Activated CD4-positive, alpha-beta T cell treated with anti-CD3 and anti-CD28 coated beads for 36 hours (primary cell): ENCODE measurements around the gene CCR7. TPM values are rescaled to one million over a fixed set of nuclear protein-coding genes. Genes with fewer than 3 reads are reported as not detected.

Experiments used
- ATAC-seq: fragments of 200-7000 bp; cut with Tn5 transposase; one replicate; pipeline ENCODE4 v1.10.0; 2021; ENCODE audit warnings: mild to moderate bottlenecking, moderate library complexity
- CTCF ChIA-PET: fragments of 350-600 bp; sonication (Branson Sonifier 250); formaldehyde crosslinking; loops from one replicate; lab custom pipeline; 2021; ENCODE audit warnings: antibody characterized with exemption; lab: Charles Lee
- POLR2A ChIA-PET: fragments of 350-600 bp; sonication (Branson Sonifier 250); formaldehyde crosslinking; loops from one replicate; lab custom pipeline; 2021; ENCODE audit warnings: antibody characterized with exemption, inconsistent platforms; lab: Charles Lee
- DNase-seq: peaks from one replicate; pipeline ENCODE4 v3.0.0-alpha.2; 2020
- H3K27ac Mint-ChIP-seq: one replicate; pipeline ENCODE4 v1.8.0; 2021; ENCODE audit warnings: mixed read lengths
- H3K27me3 Mint-ChIP-seq: one replicate; pipeline ENCODE4 v1.8.0; 2021; ENCODE audit warnings: mixed read lengths
- H3K36me3 Mint-ChIP-seq: one replicate; pipeline ENCODE4 v1.8.0; 2021; ENCODE audit warnings: low read depth, mixed read lengths
- H3K4me1 Mint-ChIP-seq: one replicate; pipeline ENCODE4 v1.8.0; 2021; ENCODE audit warnings: mixed read lengths
- H3K4me3 Mint-ChIP-seq: one replicate; pipeline ENCODE4 v1.8.0; 2021; ENCODE audit warnings: mild to moderate bottlenecking, moderate library complexity, mixed read lengths
- H3K9me3 Mint-ChIP-seq: one replicate; pipeline ENCODE4 v1.8.0; 2021; ENCODE audit warnings: low read depth, mixed read lengths
- intact Hi-C, 2 experiments: fragments of 100-400 bp; cut with DNase I in 1 of 2; cut with micrococcal nuclease in 1 of 2; formaldehyde crosslinking; loops; one replicate each; pipeline versions ENCODE4 v1.14.2 to v1.15.1; 2022 to 2024; cut with DNase I, micrococcal nuclease
- total RNA-seq, 2 experiments: library from RNA; stranded (reverse); gene quantifications; one replicate each; pipeline ENCODE4 v1.2.3, GENCODE V29; 2021

The CCR7 gene
- total RNA-seq, 2 experiments from 2014 or later: 325 to 389 TPM

DNA sequence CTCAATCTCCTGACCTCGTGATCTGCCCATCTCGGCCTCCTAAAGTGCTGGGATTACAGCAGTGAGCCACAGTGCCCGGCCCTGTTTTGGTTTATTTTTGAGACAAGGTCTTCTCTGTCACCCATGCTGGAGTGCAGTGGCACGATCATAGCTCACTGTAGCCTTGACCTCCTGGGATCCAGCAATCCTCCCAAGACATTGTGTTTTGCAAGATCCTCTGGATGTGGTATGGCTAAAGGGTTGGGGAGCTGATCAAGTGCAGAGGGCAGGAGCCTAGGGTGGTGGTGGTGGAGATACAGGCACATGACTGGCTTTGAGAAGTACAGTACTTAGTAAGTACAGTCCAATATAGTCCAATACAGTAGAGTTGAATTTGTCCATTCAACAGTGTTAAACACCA lies 47.3 kb downstream of the CCR7 start:
- Mint-ChIP-seq H3K36me3 (peaks cover 27% of the 10 kb centered on the region), H3K27me3 (peaks cover 2% of the 10 kb centered on the region), H3K4me1 (peaks cover 64% of the 10 kb centered on the region), H3K4me3 (peak overlapping the region; percentile 76), H3K27ac (peak overlapping the region; percentile 58), H3K9me3 (no peaks in the 10 kb centered on the region)
- intact Hi-C loops: loop anchor here in 1 of 2 experiments (2.0 kb wide), 1 partner anchor 13 kb away; no protein-coding TSS in a partner anchor
- ATAC-seq (no peak), DNase-seq (peak; percentile 9)
- POLR2A ChIA-PET: interaction anchor here (1.2 kb wide), 1 partner anchor 14 kb away, joined by 4 read pairs; no protein-coding TSS in a partner anchor
- CTCF ChIA-PET: interaction anchor here (0.6 to 5.2 kb wide), 6 partner anchors 10 to 238 kb away, joined by 3 to 35 read pairs (median 4); no protein-coding TSS in a partner anchor

GRCh38 chr17:40517286-40517662 lies 48.0 kb downstream of the CCR7 start:
- H3K4me3 Mint-ChIP-seq: peak overlapping the region; percentile 76
- no peak for ATAC-seq
- intact Hi-C loops: loop anchor here in 1 of 2 experiments (2.0 kb wide), 1 partner anchor 14 kb away; no protein-coding TSS in a partner anchor

GRCh38 chr17:40516581-40517285 lies 48.5 kb downstream of the CCR7 start:
- Mint-ChIP-seq H3K27me3 (peaks cover 2% of the 10 kb centered on the region), H3K4me1 (peaks cover 57% of the 10 kb centered on the region), H3K4me3 (peak overlapping the region; percentile 76), H3K27ac (peak overlapping the region; percentile 73), H3K36me3 (peaks cover 19% of the 10 kb centered on the region), H3K9me3 (no peaks in the 10 kb centered on the region)
- DNase-seq (peak; percentile 77), ATAC-seq (peak; percentile 76)
- ChIA-PET POLR2A (interaction anchor here (0.7 to 1.2 kb wide), 2 partner anchors 15 to 16 kb away, joined by 4 to 7 read pairs; no protein-coding TSS in a partner anchor), CTCF (interaction anchor here (0.7 to 5.2 kb wide), 6 partner anchors 11 to 61 kb away, joined by 3 to 35 read pairs (median 4); no protein-coding TSS in a partner anchor)
- intact Hi-C loops: loop anchor here (1.0 to 2.0 kb wide), 5 partner anchors 14 to 44 kb away; no protein-coding TSS in a partner anchor

More at GRCh38 chr17:40517286-40517662, 48.0 kb downstream of the CCR7 start:
- peak; percentile 22 for DNase-seq
- Mint-ChIP-seq H3K27me3 (peaks cover 2% of the 10 kb centered on the region), H3K4me1 (peaks cover 62% of the 10 kb centered on the region), H3K9me3 (no peaks in the 10 kb centered on the region), H3K27ac (peak overlapping the region; percentile 73), H3K36me3 (peaks cover 25% of the 10 kb centered on the region)
- POLR2A ChIA-PET: interaction anchor here (1.2 kb wide), 1 partner anchor 15 kb away, joined by 4 read pairs; no protein-coding TSS in a partner anchor
- CTCF ChIA-PET: interaction anchor here (0.7 to 5.2 kb wide), 8 partner anchors 10 to 61 kb away, joined by 3 to 35 read pairs (median 4); no protein-coding TSS in a partner anchor

DNA sequence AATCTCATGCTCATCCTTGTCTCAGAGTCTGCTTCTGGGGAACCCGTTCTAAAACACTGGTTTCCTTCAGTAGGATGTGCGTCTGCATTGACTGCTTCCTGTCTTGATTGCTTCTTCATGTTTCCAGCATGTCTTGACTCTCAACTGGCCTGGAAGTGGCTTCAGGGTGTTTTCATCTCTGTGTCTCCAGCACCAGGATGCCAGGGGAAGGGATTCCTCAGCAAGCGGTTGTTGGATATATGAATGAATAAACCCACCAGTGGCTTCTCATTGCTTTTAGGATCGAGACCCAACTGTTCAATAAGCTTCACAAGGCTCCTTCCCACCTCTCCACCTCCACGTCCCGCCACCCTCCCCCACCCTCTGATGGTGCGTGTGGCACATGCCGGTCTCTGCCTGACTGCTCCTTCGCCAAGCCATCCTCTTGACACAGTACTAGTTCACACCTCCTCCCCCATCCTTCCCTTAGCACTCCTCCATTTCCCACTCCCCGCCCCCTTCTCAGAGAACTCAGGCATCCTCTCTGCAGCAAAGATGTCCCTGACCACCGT lies 49.7 kb downstream of the CCR7 start:
- H3K27ac Mint-ChIP-seq: peak overlapping the region; percentile 73
- ChIA-PET CTCF (interaction anchor here (0.7 to 5.2 kb wide), 2 partner anchors 18 to 304 kb away, joined by 3 to 35 read pairs; no protein-coding TSS in a partner anchor), POLR2A (no interaction called here)
- H3K4me1 Mint-ChIP-seq: peaks cover 49% of the 10 kb centered on the region
- peak overlapping the region; percentile 76 for H3K4me3 Mint-ChIP-seq
- intact Hi-C loops: loop anchor here (1.0 to 2.0 kb wide), 5 partner anchors 15 to 45 kb away; no protein-coding TSS in a partner anchor
- H3K27me3 Mint-ChIP-seq: peaks cover 2% of the 10 kb centered on the region
- ATAC-seq: peak; percentile 67
- H3K9me3 Mint-ChIP-seq: no peaks in the 10 kb centered on the region
- H3K36me3 Mint-ChIP-seq: peaks cover 11% of the 10 kb centered on the region
- DNase-seq: peak; percentile 75

DNA sequence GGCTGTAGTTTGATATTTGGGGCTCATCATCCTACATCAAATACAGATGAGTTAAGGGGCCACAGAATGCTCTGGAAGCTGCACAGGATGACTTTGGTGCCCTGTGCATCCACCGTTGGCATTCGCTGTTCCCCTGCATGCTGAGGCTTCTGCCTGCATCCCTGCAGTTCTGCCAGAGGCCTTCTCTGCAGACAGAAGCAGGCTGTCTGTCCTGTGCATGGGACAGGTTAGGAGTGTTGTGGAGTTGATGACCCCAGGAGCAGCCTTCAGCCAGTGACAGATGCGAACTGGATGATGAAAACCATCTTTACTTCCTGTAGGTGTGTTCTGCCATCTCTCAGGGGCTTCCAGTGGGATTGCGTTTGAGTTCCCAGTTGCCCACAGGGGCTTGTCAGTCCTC lies 50.3 kb downstream of the CCR7 start:
- peaks cover 49% of the 10 kb centered on the region for H3K4me1 Mint-ChIP-seq
- peaks cover 11% of the 10 kb centered on the region for H3K36me3 Mint-ChIP-seq
- H3K27me3 Mint-ChIP-seq: peaks cover 2% of the 10 kb centered on the region
- ATAC-seq (no peak), DNase-seq (no peak)
- H3K4me3 Mint-ChIP-seq: no peak overlapping the region
- no peaks in the 10 kb centered on the region for H3K9me3 Mint-ChIP-seq
- H3K27ac Mint-ChIP-seq: peak overlapping the region; percentile 73
- intact Hi-C loops: no loop called here
- ChIA-PET CTCF (interaction anchor here (1.0 to 1.4 kb wide), 2 partner anchors 19 to 82 kb away, joined by 3 to 4 read pairs; no protein-coding TSS in a partner anchor), POLR2A (no interaction called here)

- POLR2A ChIA-PET: interaction anchor here (0.6 kb wide), 1 partner anchor 63 kb away, joined by 3 read pairs; no protein-coding TSS in a partner anchor
- peaks cover 2% of the 10 kb centered on the region for H3K27me3 Mint-ChIP-seq
- CTCF ChIA-PET: interaction anchor here (1.0 to 1.4 kb wide), 2 partner anchors 19 to 81 kb away, joined by 3 to 4 read pairs; no protein-coding TSS in a partner anchor
- peak overlapping the region; percentile 44 for H3K27ac Mint-ChIP-seq
- DNase-seq (no peak), ATAC-seq (no peak)
- H3K36me3 Mint-ChIP-seq: peaks cover 11% of the 10 kb centered on the region
- H3K4me3 Mint-ChIP-seq: no peak overlapping the region
- intact Hi-C loops: no loop called here
- H3K9me3 Mint-ChIP-seq: no peaks in the 10 kb centered on the region
- peaks cover 48% of the 10 kb centered on the region for H3K4me1 Mint-ChIP-seq
Measured at GRCh38 chr17:40514013-40514875, 51.0 kb downstream of the CCR7 start.

DNA sequence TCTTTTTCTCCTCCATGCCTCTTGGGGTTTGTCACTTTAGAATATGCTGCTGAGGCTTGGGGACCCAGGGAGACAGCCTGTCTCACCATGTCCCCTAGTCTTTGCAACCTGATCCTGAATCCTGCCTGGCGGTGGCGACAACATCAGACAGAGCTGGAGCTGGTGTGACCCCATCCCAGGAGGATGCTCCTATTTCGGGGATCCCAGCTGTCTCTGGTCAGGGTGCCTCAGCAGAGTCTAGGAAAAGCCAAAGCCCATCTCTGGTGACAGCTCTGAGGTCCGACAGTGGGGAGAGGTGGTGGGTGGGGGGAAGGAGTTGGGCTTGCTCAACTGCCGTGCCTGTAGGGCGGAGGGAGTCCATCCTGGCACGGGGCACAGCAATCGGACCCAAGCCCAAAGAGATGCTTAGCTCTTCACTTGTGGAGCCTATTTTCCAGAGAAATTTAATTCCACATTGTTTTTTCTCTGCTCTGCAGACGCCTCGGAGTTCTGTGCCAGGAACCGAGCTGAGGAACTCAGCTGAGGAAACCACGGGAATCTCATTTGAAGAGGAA lies 53.5 kb downstream of the CCR7 start:
- DNase-seq: no peak
- peaks cover 2% of the 10 kb centered on the region for H3K27me3 Mint-ChIP-seq
- no peak overlapping the region for H3K4me3 Mint-ChIP-seq
- no peaks in the 10 kb centered on the region for H3K9me3 Mint-ChIP-seq
- CTCF ChIA-PET: interaction anchor here (0.6 to 1.9 kb wide), 2 partner anchors 21 to 84 kb away, joined by 4 to 5 read pairs; no protein-coding TSS in a partner anchor
- intact Hi-C loops: no loop called here
- H3K27ac Mint-ChIP-seq: no peak overlapping the region
- H3K36me3 Mint-ChIP-seq: no peaks in the 10 kb centered on the region
- POLR2A ChIA-PET: interaction anchor here (0.8 kb wide), 1 partner anchor 29 kb away, joined by 3 read pairs; no protein-coding TSS in a partner anchor
- peaks cover 27% of the 10 kb centered on the region for H3K4me1 Mint-ChIP-seq
- no peak for ATAC-seq

GRCh38 chr17:40511136-40511535 lies 54.1 kb downstream of the CCR7 start:
- H3K4me1 Mint-ChIP-seq: peaks cover 21% of the 10 kb centered on the region
- ChIA-PET POLR2A (interaction anchor here (0.8 kb wide), 1 partner anchor 30 kb away, joined by 3 read pairs; no protein-coding TSS in a partner anchor), CTCF (no interaction called here)
- ATAC-seq (no peak), DNase-seq (no peak)
- intact Hi-C loops: no loop called here
- H3K27ac Mint-ChIP-seq: no peak overlapping the region
- H3K36me3 Mint-ChIP-seq: no peaks in the 10 kb centered on the region
- H3K4me3 Mint-ChIP-seq: no peak overlapping the region
- no peaks in the 10 kb centered on the region for H3K9me3 Mint-ChIP-seq
- peaks cover 2% of the 10 kb centered on the region for H3K27me3 Mint-ChIP-seq

- intact Hi-C loops: no loop called here
- CTCF ChIA-PET: no interaction called here
- H3K4me1 Mint-ChIP-seq: peaks cover 13% of the 10 kb centered on the region
Measured at GRCh38 chr17:40510328-40510648, 55.0 kb downstream of the CCR7 start.

GRCh38 chr17:40509626-40510327 lies 55.5 kb downstream of the CCR7 start:
- Mint-ChIP-seq H3K27me3 (peaks cover 2% of the 10 kb centered on the region), H3K4me3 (no peak overlapping the region), H3K4me1 (peaks cover 7% of the 10 kb centered on the region), H3K27ac (peak overlapping the region; percentile 43), H3K9me3 (no peaks in the 10 kb centered on the region), H3K36me3 (no peaks in the 10 kb centered on the region)
- ChIA-PET POLR2A (no interaction called here), CTCF (no interaction called here)
- DNase-seq (no peak), ATAC-seq (no peak)
- intact Hi-C loops: no loop called here

More at GRCh38 chr17:40510328-40510648, 55.0 kb downstream of the CCR7 start:
- H3K27me3 Mint-ChIP-seq: peaks cover 2% of the 10 kb centered on the region
- POLR2A ChIA-PET: no interaction called here
- DNase-seq (no peak), ATAC-seq (no peak)
- H3K36me3 Mint-ChIP-seq: no peaks in the 10 kb centered on the region
- no peak overlapping the region for H3K4me3 Mint-ChIP-seq
- no peaks in the 10 kb centered on the region for H3K9me3 Mint-ChIP-seq
- H3K27ac Mint-ChIP-seq: no peak overlapping the region
